SK-N-SH (cell line): ENCODE measurements around the gene CPVL. TPM values are rescaled to one million over a fixed set of nuclear protein-coding genes. Genes with fewer than 3 reads are reported as not detected.
A peak's percentile ranks its signal among the peaks of the same experiment; 100 is the strongest.

Source experiments
- CTCF ChIA-PET: fragments of 300-600, 350-600 bp; formaldehyde crosslinking; extraction: SDS; loops from one replicate; lab custom pipeline; 2021; lab: Yijun Ruan, JAX
- POLR2A ChIA-PET: fragments of 350-600 bp; sonication (Branson Sonifier 250); formaldehyde crosslinking; extraction: SDS; loops from one replicate; lab custom pipeline; 2020; ENCODE audit warnings: antibody characterized with exemption, inconsistent platforms; lab: Yijun Ruan, JAX
- DNase-seq: peaks from one replicate; pipeline ENCODE4 v3.0.0; 2012
- H2AFZ ChIP-seq: fragments of 200-600 bp; sonication (generic); 2 replicates; pipeline ENCODE4 v1.8.1; 2016; ENCODE audit warnings: antibody characterized with exemption, mild to moderate bottlenecking, low read depth
- H3F3A ChIP-seq: fragments of 200-600 bp; sonication (generic); replicated peaks from 2 replicates; pipeline ENCODE3; 2016; ENCODE audit warnings: antibody characterized with exemption, mild to moderate bottlenecking; ENCODE audit not compliant: insufficient read depth
- H3K27ac ChIP-seq, 2 experiments: fragments of 200-500 bp in 1 of 2; fragments of 200-600 bp in 1 of 2; sonication (Bioruptor generic) in 1 of 2; sonication (generic), shearing (Covaris generic) in 1 of 2; 2 replicates each; pipeline versions ENCODE4 v1.5.1 to v1.6.1; 2014 to 2016; ENCODE audit warnings: low read depth in 2 of 2, inconsistent platforms in 1 of 2, low read length in 1 of 2, mild to moderate bottlenecking in 1 of 2, mixed read lengths in 1 of 2
- H3K27me3 ChIP-seq: fragments of 200-600 bp; sonication (generic), shearing (Covaris generic); 2 replicates; pipeline ENCODE4 v1.6.1; 2016; ENCODE audit warnings: mixed run types; ENCODE audit not compliant: insufficient read depth
- H3K36me3 ChIP-seq, 2 experiments: fragments of 200-500 bp in 1 of 2; fragments of 200-600 bp in 1 of 2; sonication (Bioruptor generic) in 1 of 2; sonication (generic) in 1 of 2; replicated peaks in 1 of 2; 2 replicates each; pipeline versions ENCODE3 to v1.5.1; 2014 to 2016; ENCODE audit warnings: low read length in 1 of 2, mild to moderate bottlenecking in 1 of 2; ENCODE audit not compliant: insufficient read depth in 2 of 2, control insufficient read depth in 1 of 2
- H3K4me1 ChIP-seq, 2 experiments: fragments of 200-500 bp in 1 of 2; fragments of 200-600 bp in 1 of 2; sonication (Bioruptor generic) in 1 of 2; sonication (generic), shearing (Covaris generic) in 1 of 2; 2 replicates each; pipeline versions ENCODE4 v1.5.1 to v1.6.1; 2014 to 2016; ENCODE audit warnings: low read depth in 1 of 2, low read length in 1 of 2, mixed run types in 1 of 2; ENCODE audit not compliant: insufficient read depth in 2 of 2, control insufficient read depth in 1 of 2
- H3K4me2 ChIP-seq: fragments of 200-600 bp; sonication (generic), shearing (Covaris generic); 2 replicates; pipeline ENCODE4 v1.6.1; 2017; ENCODE audit warnings: mixed run types
- H3K4me3 ChIP-seq, 2 experiments: fragments of 200-500 bp in 1 of 2; fragments of 200-600 bp in 1 of 2; sonication (Bioruptor generic) in 1 of 2; sonication (generic), shearing (Covaris generic) in 1 of 2; 2 replicates each; pipeline versions ENCODE4 v1.5.1 to v1.8.1; 2014 to 2016; ENCODE audit warnings: low read depth in 2 of 2, inconsistent platforms in 1 of 2, low read length in 1 of 2, mild to moderate bottlenecking in 1 of 2, mixed read lengths in 1 of 2, moderate library complexity in 1 of 2
- H3K79me2 ChIP-seq: fragments of 200-600 bp; sonication (generic); 2 replicates; pipeline ENCODE4 v1.8.1; 2017; ENCODE audit warnings: mild to moderate bottlenecking; ENCODE audit not compliant: insufficient read depth
- H3K9ac ChIP-seq: fragments of 200-600 bp; sonication (generic); 2 replicates; pipeline ENCODE4 v1.6.1; 2017; ENCODE audit warnings: mixed run types
- H3K9me2 ChIP-seq: fragments of 200-600 bp; sonication (generic); 2 replicates; pipeline ENCODE4 v1.6.1; 2017; ENCODE audit warnings: mixed run types
- H3K9me3 ChIP-seq: fragments of 200-600 bp; sonication (generic); 2 replicates; pipeline ENCODE4 v1.6.1; 2017; ENCODE audit warnings: mixed run types, mild to moderate bottlenecking, moderate library complexity
- H4K20me1 ChIP-seq: fragments of 200-600 bp; sonication (generic); 2 replicates; pipeline ENCODE4 v1.6.1; 2017; ENCODE audit warnings: mild to moderate bottlenecking, mixed run types; ENCODE audit not compliant: insufficient read depth
- CTCF ChIP-seq: fragments of 200-600 bp; sonication (generic); IDR thresholded peaks from 2 replicates; pipeline ENCODE4 v1.6.1; 2017; ENCODE audit warnings: antibody characterized with exemption, mild to moderate bottlenecking, moderate library complexity
- EP300 ChIP-seq, 2 experiments: IDR thresholded peaks; 2 replicates each; pipeline versions ENCODE4 v1.4.0 to v1.6.1; 2012; ENCODE audit warnings: borderline replicate concordance in 1 of 2, low read depth in 1 of 2, low read length in 1 of 2
- JUND ChIP-seq: IDR thresholded peaks from 2 replicates; pipeline ENCODE4 v1.4.0; 2012
- MEF2A ChIP-seq: IDR thresholded peaks from 2 replicates; pipeline ENCODE4 v1.4.0; 2012; ENCODE audit warnings: low read depth, borderline replicate concordance
- NFIC ChIP-seq: IDR thresholded peaks from 2 replicates; pipeline ENCODE4 v1.4.0; 2012; ENCODE audit warnings: borderline replicate concordance
- RAD21 ChIP-seq: IDR thresholded peaks from 2 replicates; pipeline ENCODE4 v1.6.1; 2012; ENCODE audit warnings: mild to moderate bottlenecking, low read length
- RCOR1 ChIP-seq: fragments of 150-350 bp; IDR thresholded peaks from 2 replicates; pipeline ENCODE4 v1.6.1; 2017; ENCODE audit warnings: antibody characterized with exemption, low read length
- REST ChIP-seq: IDR thresholded peaks from 2 replicates; pipeline ENCODE4 v1.6.1; 2012; ENCODE audit warnings: mild to moderate bottlenecking, low read depth, low read length, moderate library complexity
- RFX5 ChIP-seq: IDR thresholded peaks from 2 replicates; pipeline ENCODE4 v1.6.1; 2012; ENCODE audit warnings: mild to moderate bottlenecking, improper control_type of control experiment, low read length
- RXRA ChIP-seq: IDR thresholded peaks from 2 replicates; pipeline ENCODE4 v1.4.0; 2012; ENCODE audit warnings: low read depth, mild to moderate bottlenecking, borderline replicate concordance
- SIN3A ChIP-seq: IDR thresholded peaks from 2 replicates; pipeline ENCODE4 v1.6.1; 2012; ENCODE audit warnings: low read depth, mild to moderate bottlenecking, low read length, moderate library complexity, borderline replicate concordance
- TAF1 ChIP-seq: IDR thresholded peaks from 2 replicates; pipeline ENCODE4 v1.6.1; 2012; ENCODE audit warnings: low read depth, mild to moderate bottlenecking, low read length, moderate library complexity, borderline replicate concordance
- TEAD4 ChIP-seq: IDR thresholded peaks from 2 replicates; pipeline ENCODE4 v1.4.0; 2012; ENCODE audit warnings: mild to moderate bottlenecking, borderline replicate concordance; ENCODE audit not compliant: insufficient read depth
- WGBS: methylation state at CpG from one replicate; pipeline ENCODE4 v1.1.6; 2017; ENCODE audit warnings: low lambda C conversion rate; 5-methylcytosine and 5-hydroxymethylcytosine counted together
- polyA plus RNA-seq, 3 experiments: library from polyadenylated mRNA; depleted of rRNA; stranded (reverse); fragments of >200 nt; gene quantifications; 2 replicates each; pipeline ENCODE4 v1.2.3, GENCODE V29; 2012
- TF ChIP-seq, protein P1 (sequence below): fragments of 150-350 bp; IDR thresholded peaks from 2 replicates; pipeline ENCODE4 v1.6.1; 2017; ENCODE audit warnings: antibody characterized with exemption, low read length, low read depth, borderline replicate concordance
- TF ChIP-seq, protein P2 (sequence below): IDR thresholded peaks from 2 replicates; pipeline ENCODE4 v1.4.0; 2012; ENCODE audit warnings: low read depth, borderline replicate concordance

The CPVL gene
- polyA plus RNA-seq, 1 of the 3 experiments (the other 2 are of a cell fraction): not detected

- ChIA-PET POLR2A (interaction anchor here (1.2 to 3.7 kb wide), 5 partner anchors 23 to 141 kb away, joined by 3 to 62 read pairs (median 4); no protein-coding TSS in a partner anchor), CTCF (interaction anchor here (0.7 to 37.1 kb wide), 16 partner anchors 10 to 448 kb away, joined by 3 to 1040 read pairs (median 32); no protein-coding TSS in a partner anchor)
- Histone ChIP-seq H3F3A (peaks cover 9% of the 10 kb centered on the region), H3K27me3 (peaks cover 48% of the 10 kb centered on the region), H3K9ac (no peak overlapping the region), H3K79me2 (no peaks in the 10 kb centered on the region), H3K9me3 (no peaks in the 10 kb centered on the region), H3K4me2 (no peak overlapping the region), H4K20me1 (no peaks in the 10 kb centered on the region), H3K36me3 (no peaks in the 10 kb centered on the region), H3K4me1 (peaks cover 2 to 54% of the 10 kb centered on the region in 2 experiments; a peak in 3 of 4 replicates), H2AFZ (no peak overlapping the region), H3K4me3 (peak overlapping the region in 1 of 2 experiments; percentile 59; a peak in 2 of 4 replicates), H3K27ac (peak overlapping the region in 1 of 2 experiments; percentile 100; a peak in 2 of 4 replicates), H3K9me2 (no peaks in the 10 kb centered on the region)
- no peak for TF ChIP-seq SIN3A
- TF ChIP-seq, protein P1, sequence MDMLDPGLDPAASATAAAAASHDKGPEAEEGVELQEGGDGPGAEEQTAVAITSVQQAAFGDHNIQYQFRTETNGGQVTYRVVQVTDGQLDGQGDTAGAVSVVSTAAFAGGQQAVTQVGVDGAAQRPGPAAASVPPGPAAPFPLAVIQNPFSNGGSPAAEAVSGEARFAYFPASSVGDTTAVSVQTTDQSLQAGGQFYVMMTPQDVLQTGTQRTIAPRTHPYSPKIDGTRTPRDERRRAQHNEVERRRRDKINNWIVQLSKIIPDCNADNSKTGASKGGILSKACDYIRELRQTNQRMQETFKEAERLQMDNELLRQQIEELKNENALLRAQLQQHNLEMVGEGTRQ: no peak
- no peak for TF ChIP-seq RAD21
- no peak for TF ChIP-seq TAF1
- no peak for TF ChIP-seq TEAD4
- no peak for TF ChIP-seq CTCF
- TF ChIP-seq RCOR1: no peak
- no peak for TF ChIP-seq NFIC
- TF ChIP-seq RXRA: no peak
- no peak for TF ChIP-seq JUND
- TF ChIP-seq, protein P2, sequence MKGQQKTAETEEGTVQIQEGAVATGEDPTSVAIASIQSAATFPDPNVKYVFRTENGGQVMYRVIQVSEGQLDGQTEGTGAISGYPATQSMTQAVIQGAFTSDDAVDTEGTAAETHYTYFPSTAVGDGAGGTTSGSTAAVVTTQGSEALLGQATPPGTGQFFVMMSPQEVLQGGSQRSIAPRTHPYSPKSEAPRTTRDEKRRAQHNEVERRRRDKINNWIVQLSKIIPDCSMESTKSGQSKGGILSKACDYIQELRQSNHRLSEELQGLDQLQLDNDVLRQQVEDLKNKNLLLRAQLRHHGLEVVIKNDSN: no peak
- WGBS: 92% methylated on average over 6 of the region's 6 CpGs
- DNase-seq: no peak
Measured at GRCh38 chr7:28958980-28959347, 187.4 kb downstream of the CPVL start.

- Histone ChIP-seq H3F3A (peaks cover 15% of the 10 kb centered on the region), H3K4me2 (peak within 1 kb of the TSS; percentile 86), H2AFZ (peak within 1 kb of the TSS; percentile 86), H3K9me2 (no peaks in the 10 kb centered on the region), H3K9me3 (no peaks in the 10 kb centered on the region), H3K36me3 (no peaks in the 10 kb centered on the region), H3K79me2 (no peaks in the 10 kb centered on the region), H3K27ac (peak within 1 kb of the TSS in 1 of 2 experiments; percentile 100; a peak in 2 of 4 replicates), H3K9ac (no peak within 1 kb of the TSS), H4K20me1 (no peaks in the 10 kb centered on the region), H3K4me1 (peaks cover 7 to 58% of the 10 kb centered on the region in 2 experiments), H3K4me3 (peak within 1 kb of the TSS; percentile 56 to 59; a peak in 3 of 4 replicates), H3K27me3 (peaks cover 48% of the 10 kb centered on the region)
- ChIA-PET POLR2A (interaction anchor here (0.5 to 3.7 kb wide), 8 partner anchors 9 to 632 kb away, joined by 3 to 62 read pairs (median 4); no protein-coding TSS in a partner anchor), CTCF (interaction anchor here (0.7 to 37.1 kb wide), 22 partner anchors 10 to 630 kb away, joined by 3 to 1040 read pairs (median 24); no protein-coding TSS in a partner anchor)
- peak; percentile 91 for DNase-seq
- WGBS: 22% methylated on average over 57 of the region's 66 CpGs
- peak; percentile 6; the same call in 1 of the 2 replicates for TF ChIP-seq NFIC
- TF ChIP-seq MEF2A: no peak
- no peak for TF ChIP-seq RXRA
- 0 out of 2 replicates have a peak, but pooled peaks have one; percentile 45 for TF ChIP-seq RCOR1
- peak in 1 of 2 experiments; percentile 42; a peak in 1 of 4 replicates for TF ChIP-seq EP300 (IDR thresholded peaks at IDR 0.05; ENCODE audit: borderline replicate concordance in 1 of 2, low read depth in 1 of 2, low read length in 1 of 2)
- no peak for TF ChIP-seq RFX5
- TF ChIP-seq REST: no peak
Measured at GRCh38 chr7:28958235-28958979, 187.9 kb downstream of the CPVL start, which contains the start of gene TRIL. TSS of gene TRIL (minus strand) at chr7:28958330. CDS start at chr7:28958046, 284 bp downstream.
